ENCODE results near the gene PI4KA. TPM values are rescaled to one million over a fixed set of nuclear protein-coding genes. Genes with fewer than 3 reads are reported as not detected.

PI4KA gene
- total RNA-seq, 1 donor from 2014 or later, result 113 TPM

DNA sequence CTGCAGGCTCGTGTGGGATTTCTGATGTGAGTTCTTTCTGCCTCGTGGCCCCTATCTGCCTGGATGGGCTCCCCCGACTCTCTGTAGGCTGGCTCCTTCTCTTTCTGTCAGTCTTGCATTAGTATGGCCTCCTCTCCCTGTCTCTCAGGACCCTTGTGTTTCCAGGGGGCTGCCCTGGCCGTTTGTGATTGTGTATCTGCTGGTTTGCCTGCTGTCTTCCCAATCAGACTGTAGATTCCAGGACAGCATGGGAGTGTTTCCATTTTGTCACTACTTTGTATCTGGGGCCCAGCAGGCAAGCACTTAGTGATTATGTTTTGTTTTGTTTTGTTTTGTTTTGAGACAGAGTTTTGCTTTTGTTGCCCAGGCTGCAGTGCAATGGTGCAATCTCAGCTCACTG is 25.8 kb upstream of the PI4KA start:
- Histone ChIP-seq H3K4me1 (no peaks in the 10 kb centered on the region), H3K9me3 (no peaks in the 10 kb centered on the region), H3K27me3 (no peaks in the 10 kb centered on the region), H3K36me3 (peaks cover 69% of the 10 kb centered on the region), H3K27ac (no peak overlapping the region), H3K4me3 (no peak overlapping the region)
- intact Hi-C loops (cut with DNase I), result no loop called here
- no peak for ATAC-seq
- no peak for DNase-seq
- TF ChIP-seq CTCF (IDR thresholded peaks at IDR 0.05), result no peak

DNA sequence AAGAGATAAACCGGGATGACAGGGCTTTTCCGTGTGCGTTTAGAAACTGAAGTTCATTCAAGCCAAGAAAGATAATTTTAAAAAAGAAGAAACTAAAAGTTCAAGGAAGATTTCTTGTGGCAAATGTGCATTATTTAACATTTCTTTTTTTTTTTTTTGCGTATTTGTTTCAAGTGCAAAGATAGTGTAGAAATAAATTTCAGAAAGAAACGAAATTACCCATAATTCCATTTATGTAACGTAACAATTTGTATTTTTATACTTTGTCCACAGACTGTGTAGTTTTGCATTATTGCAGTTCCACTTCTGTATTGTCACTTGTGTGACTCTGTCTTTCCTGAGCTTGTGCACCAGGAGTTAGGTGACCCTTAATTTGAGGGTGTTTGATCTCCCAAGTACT is 24.2 kb upstream of the PI4KA start:
- Histone ChIP-seq H3K36me3 (peaks cover 55% of the 10 kb centered on the region), H3K4me1 (no peaks in the 10 kb centered on the region)
- intact Hi-C loops (cut with DNase I), result no loop called here

GRCh38 chr22:20881869-20882815 is 23.5 kb upstream of the PI4KA start:
- H3K4me3 ChIP-seq, result no peak overlapping the region
- DNase-seq (no peak), ATAC-seq (no peak)
- peaks cover 52% of the 10 kb centered on the region for H3K36me3 ChIP-seq
- H3K27me3 ChIP-seq, result no peaks in the 10 kb centered on the region
- H3K4me1 ChIP-seq, result no peaks in the 10 kb centered on the region
- intact Hi-C loops (cut with DNase I), result no loop called here
- no peak for TF ChIP-seq CTCF (IDR thresholded peaks at IDR 0.05)
- no peak overlapping the region for H3K27ac ChIP-seq
- H3K9me3 ChIP-seq, result no peaks in the 10 kb centered on the region

More for the DNA sequence above, 24.2 kb upstream of the PI4KA start:
- TF ChIP-seq CTCF (IDR thresholded peaks at IDR 0.05), result no peak
- H3K27ac ChIP-seq, result no peak overlapping the region
- H3K27me3 ChIP-seq, result no peaks in the 10 kb centered on the region
- DNase-seq (no peak), ATAC-seq (no peak)
- H3K4me3 ChIP-seq, result no peak overlapping the region
- H3K9me3 ChIP-seq, result no peaks in the 10 kb centered on the region

GRCh38 chr22:20881231-20881630 is 22.6 kb upstream of the PI4KA start:
- Histone ChIP-seq H3K27ac (no peak overlapping the region), H3K4me1 (no peaks in the 10 kb centered on the region), H3K27me3 (no peaks in the 10 kb centered on the region), H3K36me3 (peaks cover 57% of the 10 kb centered on the region), H3K4me3 (no peak overlapping the region), H3K9me3 (no peaks in the 10 kb centered on the region)
- DNase-seq (no peak), ATAC-seq (no peak)
- no peak for TF ChIP-seq CTCF (IDR thresholded peaks at IDR 0.05)
- intact Hi-C loops (cut with DNase I), result no loop called here

- TF ChIP-seq CTCF (IDR thresholded peaks at IDR 0.05), result no peak
- ATAC-seq (no peak), DNase-seq (no peak)
- intact Hi-C loops (cut with DNase I), result no loop called here
- Histone ChIP-seq H3K4me3 (no peak overlapping the region), H3K9me3 (no peaks in the 10 kb centered on the region), H3K4me1 (no peaks in the 10 kb centered on the region), H3K36me3 (peaks cover 44% of the 10 kb centered on the region), H3K27me3 (no peaks in the 10 kb centered on the region), H3K27ac (no peak overlapping the region)
Observed at GRCh38 chr22:20877715-20878114, 19.1 kb upstream of the PI4KA start.
